Breast epithelium (tissue), 3 donors: Measurements from ENCODE around the gene NR4A2.
A peak's percentile ranks its signal among the peaks of the same experiment; 100 is the strongest.

ENCODE experiments used
- CTCF ChIP-seq, 3 donors: fragments of 450-650 bp; IDR thresholded peaks; one replicate each; pipeline ENCODE4 v1.5.1; 2016 to 2017; ENCODE audit warnings: antibody characterized with exemption in 3 of 3, mild to moderate bottlenecking in 3 of 3, moderate library complexity in 3 of 3
- POLR2AphosphoS5 ChIP-seq, 3 donors: sonication (generic); formaldehyde crosslinking; IDR thresholded peaks; one replicate each; pipeline ENCODE4 v1.6.1; 2017; ENCODE audit warnings: antibody characterized with exemption in 3 of 3

GRCh38 chr2:156342254-156343095 is 10.0 kb upstream of the NR4A2 start:
- TF ChIP-seq CTCF (IDR thresholded peaks at IDR 0.05), result no peak
- peak; percentile 80 to 86 (median 80) for TF ChIP-seq POLR2AphosphoS5 (IDR thresholded peaks at IDR 0.05)
